IMR-90 (cell line): Measurements from ENCODE around the gene RNPEPL1. TPM values are rescaled to one million over a fixed set of nuclear protein-coding genes. Genes with fewer than 3 reads are reported as not detected.

ENCODE experiments used
- ATAC-seq: fragments of 200-7000 bp; cut with Tn5 transposase; 2 replicates; pipeline ENCODE4 v1.9.1; 2020; ENCODE audit warnings: low read depth, mild to moderate bottlenecking, moderate library complexity
- BruUV-seq: library from RNA; stranded (reverse); fragments of 400-500 nt; replicated peaks from 2 replicates; lab custom pipeline; 2021; lab: Mats Ljungman, UMichigan
- CTCF ChIA-PET: fragments of 300-600 bp; formaldehyde crosslinking; extraction: SDS; loops from one replicate; lab custom pipeline; 2021; ENCODE audit warnings: antibody characterized with exemption; lab: Yijun Ruan, JAX
- POLR2A ChIA-PET: fragments of 300-600 bp; sonication (Branson Sonifier 250); formaldehyde crosslinking; loops from one replicate; lab custom pipeline; 2022; ENCODE audit warnings: antibody characterized with exemption; ENCODE audit not compliant: unreplicated experiment; lab: Charles Lee
- DNase-seq: peaks from one replicate; pipeline ENCODE4 v3.0.0; 2013
- H2AFZ ChIP-seq: replicated peaks from 2 replicates; pipeline ENCODE3; 2013; ENCODE audit warnings: low read length, mild to moderate bottlenecking; ENCODE audit not compliant: poor library complexity
- H2AK5ac ChIP-seq: 2 replicates; pipeline ENCODE4 v1.6.1; 2013; ENCODE audit warnings: low read depth, low read length, inconsistent platforms
- H2AK9ac ChIP-seq: replicated peaks from 2 replicates; pipeline ENCODE3; 2013; ENCODE audit warnings: mild to moderate bottlenecking, low read depth, low read length, moderate library complexity; ENCODE audit not compliant: poor library complexity
- H2BK120ac ChIP-seq: 2 replicates; pipeline ENCODE4 v1.6.1; 2013; ENCODE audit warnings: low read depth, low read length, inconsistent platforms
- H2BK15ac ChIP-seq: 3 replicates; pipeline ENCODE4 v1.6.1; 2013; ENCODE audit warnings: low read depth, low read length, inconsistent platforms
- H2BK20ac ChIP-seq: 2 replicates; pipeline ENCODE4 v1.6.1; 2013; ENCODE audit warnings: low read depth, mild to moderate bottlenecking, inconsistent platforms, low read length, moderate library complexity
- H2BK5ac ChIP-seq: 2 replicates; pipeline ENCODE4 v1.6.1; 2013; ENCODE audit warnings: mild to moderate bottlenecking, low read depth, low read length, inconsistent platforms; ENCODE audit not compliant: poor library complexity, severe bottlenecking
- H3K14ac ChIP-seq: replicated peaks from 2 replicates; pipeline ENCODE4 v1.6.1; 2013; ENCODE audit warnings: low read depth, low read length, inconsistent platforms
- H3K18ac ChIP-seq: 2 replicates; pipeline ENCODE4 v1.6.1; 2013; ENCODE audit warnings: low read depth, low read length, control low read depth
- H3K23ac ChIP-seq: 2 replicates; pipeline ENCODE4 v1.6.1; 2013; ENCODE audit warnings: low read depth, low read length, inconsistent platforms
- H3K27ac ChIP-seq: 2 replicates; pipeline ENCODE4 v1.5.1; 2013; ENCODE audit warnings: mild to moderate bottlenecking, control low read depth, low read length; ENCODE audit not compliant: insufficient read depth
- H3K27me3 ChIP-seq: 2 replicates; pipeline ENCODE4 v1.6.1; 2013; ENCODE audit warnings: low read length; ENCODE audit not compliant: control insufficient read depth, insufficient read depth
- H3K36me3 ChIP-seq: 2 replicates; pipeline ENCODE4 v1.6.1; 2013; ENCODE audit warnings: low read length, mixed read lengths; ENCODE audit not compliant: control insufficient read depth, insufficient read depth
- H3K4ac ChIP-seq: 2 replicates; pipeline ENCODE4 v1.6.1; 2013; ENCODE audit warnings: low read depth, low read length, inconsistent platforms
- H3K4me1 ChIP-seq: 2 replicates; pipeline ENCODE4 v1.6.1; 2013; ENCODE audit warnings: low read length, mixed read lengths; ENCODE audit not compliant: control insufficient read depth, insufficient read depth
- H3K4me2 ChIP-seq: 2 replicates; pipeline ENCODE4 v1.6.1; 2013; ENCODE audit warnings: low read depth, mild to moderate bottlenecking, control low read depth, low read length, moderate library complexity
- H3K4me3 ChIP-seq: 2 replicates; pipeline ENCODE4 v1.5.1; 2013; ENCODE audit warnings: low read depth, mild to moderate bottlenecking, control low read depth, low read length, moderate library complexity; ENCODE audit not compliant: insufficient read depth
- H3K56ac ChIP-seq: 2 replicates; pipeline ENCODE4 v1.6.1; 2013; ENCODE audit warnings: low read length, inconsistent platforms; ENCODE audit not compliant: insufficient read depth; ENCODE audit errors: extremely low read depth
- H3K79me1 ChIP-seq, 2 experiments: 2 replicates each; pipeline ENCODE4 v1.6.1; 2013; ENCODE audit warnings: low read length in 2 of 2, inconsistent platforms in 1 of 2, low read depth in 1 of 2
- H3K9ac ChIP-seq: 2 replicates; pipeline ENCODE4 v1.6.1; 2013; ENCODE audit warnings: low read depth, low read length, control low read depth
- H3K9me1 ChIP-seq: 2 replicates; pipeline ENCODE4 v1.6.1; 2013; ENCODE audit warnings: low read length, inconsistent platforms; ENCODE audit not compliant: insufficient read depth
- H3K9me3 ChIP-seq: 2 replicates; pipeline ENCODE4 v1.6.1; 2013; ENCODE audit warnings: low read length; ENCODE audit not compliant: control insufficient read depth, insufficient read depth
- H4K20me1 ChIP-seq: 2 replicates; pipeline ENCODE4 v1.6.1; 2013; ENCODE audit warnings: low read length, inconsistent platforms; ENCODE audit not compliant: insufficient read depth
- H4K5ac ChIP-seq: 2 replicates; pipeline ENCODE4 v1.6.1; 2013; ENCODE audit warnings: mild to moderate bottlenecking, low read depth, low read length, control low read depth
- H4K8ac ChIP-seq, 2 experiments: 2 replicates each; pipeline ENCODE4 v1.6.1; 2013; ENCODE audit warnings: low read depth in 2 of 2, low read length in 2 of 2, control low read depth in 1 of 2, inconsistent platforms in 1 of 2
- H4K91ac ChIP-seq: 2 replicates; pipeline ENCODE4 v1.6.1; 2013; ENCODE audit warnings: low read depth, low read length, inconsistent platforms; ENCODE audit not compliant: insufficient read depth
- CEBPB ChIP-seq: IDR thresholded peaks from 2 replicates; pipeline ENCODE4 v1.6.1; 2012; ENCODE audit warnings: low read depth, low read length, improper control_type of control experiment
- CHD1 ChIP-seq: IDR thresholded peaks from 2 replicates; pipeline ENCODE4 v1.6.1; 2012; ENCODE audit warnings: low read depth, low read length, improper control_type of control experiment
- CTCF ChIP-seq: conservative IDR thresholded peaks from 2 replicates; pipeline ENCODE4 v1.5.1; 2012; ENCODE audit warnings: mild to moderate bottlenecking, low read depth, low read length, improper control_type of control experiment
- ELK1 ChIP-seq: fragments of 150-350 bp; IDR thresholded peaks from 2 replicates; pipeline ENCODE4 v1.6.1; 2016; ENCODE audit warnings: low read depth, mild to moderate bottlenecking, low read length, moderate library complexity, borderline replicate concordance
- FOS ChIP-seq: fragments of 150-350 bp; IDR thresholded peaks from 2 replicates; pipeline ENCODE4 v1.6.1; 2016; ENCODE audit warnings: low read depth, low read length
- MAFK ChIP-seq: IDR thresholded peaks from 2 replicates; pipeline ENCODE4 v1.6.1; 2012; ENCODE audit warnings: low read depth, low read length, improper control_type of control experiment
- MAZ ChIP-seq: IDR thresholded peaks from 2 replicates; pipeline ENCODE4 v1.6.1; 2012; ENCODE audit warnings: low read depth, mild to moderate bottlenecking, low read length, improper control_type of control experiment, moderate library complexity, borderline replicate concordance
- MXI1 ChIP-seq: IDR thresholded peaks from 2 replicates; pipeline ENCODE4 v1.6.1; 2012; ENCODE audit warnings: low read depth, mild to moderate bottlenecking, low read length, moderate library complexity, borderline replicate concordance
- RAD21 ChIP-seq: IDR thresholded peaks from 2 replicates; pipeline ENCODE4 v1.6.1; 2012; ENCODE audit warnings: low read length, improper control_type of control experiment
- RCOR1 ChIP-seq: IDR thresholded peaks from 2 replicates; pipeline ENCODE4 v1.6.1; 2012; ENCODE audit warnings: mild to moderate bottlenecking, low read length, improper control_type of control experiment; ENCODE audit not compliant: insufficient replicate concordance
- RFX5 ChIP-seq: IDR thresholded peaks from 2 replicates; pipeline ENCODE4 v1.8.0; 2012; ENCODE audit warnings: low read depth, mild to moderate bottlenecking, low read length, moderate library complexity
- SMC3 ChIP-seq: fragments of 150-350 bp; IDR thresholded peaks from 2 replicates; pipeline ENCODE4 v1.6.1; 2016; ENCODE audit warnings: low read depth, mild to moderate bottlenecking, antibody characterized with exemption, low read length, moderate library complexity
- USF2 ChIP-seq: fragments of 150-350 bp; IDR thresholded peaks from 2 replicates; pipeline ENCODE4 v1.6.1; 2017; ENCODE audit warnings: mild to moderate bottlenecking, antibody characterized with exemption, low read length, low read depth
- WGBS, 2 experiments: methylation state at CpG; one replicate each; pipeline versions ENCODE4 v1.1.5 to v1.1.7; 2013; ENCODE audit warnings: missing lambda C conversion rate in 2 of 2; ENCODE audit not compliant: insufficient read length in 1 of 2; ENCODE audit errors: extremely low coverage in 2 of 2; 5-methylcytosine and 5-hydroxymethylcytosine counted together
- dilution Hi-C: fragments of 300-500 bp; cut with HindIII; formaldehyde crosslinking; loops from one replicate; pipeline ENCODE4 v1.14.3; 2018; ENCODE audit warnings: low sequenced_read_pairs; ENCODE audit not compliant: unreplicated experiment
- in situ Hi-C: fragments of 300-500 bp; cut with MboI; formaldehyde crosslinking; loops from 3 replicates; pipeline ENCODE4 v1.14.3; 2019; ENCODE audit warnings: low sequenced_read_pairs, inconsistent platforms, mixed read lengths
- intact Hi-C: fragments of 100-400 bp; cut with micrococcal nuclease; formaldehyde crosslinking; loops from 2 replicates; pipeline ENCODE4 v1.10.0; 2022
- polyA plus RNA-seq, 3 experiments: library from polyadenylated mRNA; depleted of rRNA; stranded (reverse); fragments of >200 nt; gene quantifications; 2 replicates each; pipeline ENCODE4 v1.2.3, GENCODE V29; 2012; ENCODE audit warnings: low replicate concordance in 1 of 3
- total RNA-seq: library from RNA; depleted of rRNA; stranded (reverse); fragments of >200 nt; gene quantifications from 2 replicates; pipeline ENCODE4 v1.2.3, GENCODE V29; 2012

The RNPEPL1 gene
- total and polyA plus RNA-seq, 2 of the 4 experiments (the other 2 are of a cell fraction): 3.8 to 18.7 TPM

GRCh38 chr2:240597419-240598181, 29.3 kb downstream of the RNPEPL1 start:
- H3K9me3 ChIP-seq: no peaks in the 10 kb centered on the region
- 98% methylated on average over 7 of the region's 22 CpGs; no CpG with 5 or more reads in 1 of the 2 experiments for WGBS, 2 experiments
- ChIA-PET CTCF (no interaction called here), POLR2A (no interaction called here)
- peaks cover 22% of the 10 kb centered on the region for H3K36me3 ChIP-seq
- H3K14ac ChIP-seq: no peak overlapping the region
- no peaks in the 10 kb centered on the region for H3K4me1 ChIP-seq
- H4K8ac ChIP-seq: no peak overlapping the region
- dilution Hi-C loops: no loop called here
- BruUV-seq: no TSS peak
- H2BK20ac ChIP-seq: no peak overlapping the region
- intact Hi-C loops: no loop called here
- no peak overlapping the region for H2BK5ac ChIP-seq
- no peak overlapping the region for H3K23ac ChIP-seq
- in situ Hi-C loops: no loop called here
- ATAC-seq (no peak), DNase-seq (no peak)
- H3K9ac ChIP-seq: no peak overlapping the region
- no peaks in the 10 kb centered on the region; the same call in 1 of the 2 replicates for H4K20me1 ChIP-seq
- H3K4me2 ChIP-seq: no peak overlapping the region
- no peak overlapping the region for H3K27ac ChIP-seq
- peaks cover 0 to 14% of the 10 kb centered on the region in 2 experiments; a peak in 2 of 4 replicates for H3K79me1 ChIP-seq
- no peak overlapping the region for H2AK5ac ChIP-seq
- H4K91ac ChIP-seq: no peak overlapping the region
- no peak overlapping the region for H2AK9ac ChIP-seq
- no peak overlapping the region for H2BK120ac ChIP-seq
- no peak overlapping the region for H3K18ac ChIP-seq
- no peak overlapping the region for H3K4me3 ChIP-seq
- H3K9me1 ChIP-seq: no peaks in the 10 kb centered on the region
- no peak for TF ChIP-seq FOS
- no peak for TF ChIP-seq RFX5
- TF ChIP-seq CTCF: no peak
- no peak for TF ChIP-seq MAFK
- no peak for TF ChIP-seq ELK1
- TF ChIP-seq CHD1: no peak
- no peak for TF ChIP-seq RCOR1
- TF ChIP-seq RAD21: no peak
- no peak for TF ChIP-seq CEBPB
- TF ChIP-seq SMC3: no peak
- TF ChIP-seq USF2: no peak
- TF ChIP-seq MXI1: no peak
- TF ChIP-seq MAZ: no peak
- H2AFZ ChIP-seq: no peak overlapping the region
- H3K27me3 ChIP-seq: no peaks in the 10 kb centered on the region
- no peak overlapping the region for H3K56ac ChIP-seq
- H2BK15ac ChIP-seq: no peak overlapping the region
- H3K4ac ChIP-seq: no peak overlapping the region
- no peak overlapping the region for H4K5ac ChIP-seq
